Astrocyte (in vitro differentiated cells and primary cell): ENCODE measurements around the gene LIPC. TPM values are rescaled to one million over a fixed set of nuclear protein-coding genes. Genes with fewer than 3 reads are reported as not detected.

Experiments
- DNase-seq: peaks from one replicate; pipeline ENCODE4 v3.0.0-alpha.2; 2010; ENCODE audit warnings: low read depth
- FAIRE-seq: peaks from 2 replicates; lab custom pipeline; 2011; peaks lifted over from hg19 to GRCh38; lab: Jason Lieb, UNC
- H2AFZ ChIP-seq: 2 replicates; pipeline ENCODE4 v1.6.0; 2012; ENCODE audit warnings: low read depth, low read length, inconsistent platforms
- H3K27ac ChIP-seq: 2 replicates; pipeline ENCODE4 v1.5.1; 2011; ENCODE audit warnings: low read depth, low read length, inconsistent platforms
- H3K27me3 ChIP-seq: 2 replicates; pipeline ENCODE4 v1.6.0; 2011; ENCODE audit warnings: low read length, inconsistent platforms; ENCODE audit not compliant: insufficient read depth
- H3K36me3 ChIP-seq: 2 replicates; pipeline ENCODE4 v1.5.1; 2011; ENCODE audit warnings: low read length, inconsistent platforms; ENCODE audit not compliant: insufficient read depth
- H3K4me1 ChIP-seq: 2 replicates; pipeline ENCODE4 v1.5.1; 2011; ENCODE audit warnings: low read length, inconsistent platforms; ENCODE audit not compliant: insufficient read depth
- H3K4me2 ChIP-seq: 2 replicates; pipeline ENCODE4 v1.6.0; 2012; ENCODE audit warnings: low read length, inconsistent platforms
- H3K4me3 ChIP-seq: 2 replicates; pipeline ENCODE4 v1.5.1; 2011; ENCODE audit warnings: low read depth, mild to moderate bottlenecking, low read length, inconsistent platforms; ENCODE audit not compliant: insufficient read depth
- H3K79me2 ChIP-seq: 2 replicates; pipeline ENCODE4 v1.6.0; 2012; ENCODE audit warnings: mild to moderate bottlenecking, low read length, inconsistent platforms; ENCODE audit not compliant: insufficient read depth
- H3K9ac ChIP-seq: 2 replicates; pipeline ENCODE4 v1.6.0; 2012; ENCODE audit warnings: mild to moderate bottlenecking, low read length, inconsistent platforms
- H3K9me3 ChIP-seq: 2 replicates; pipeline ENCODE4 v1.5.1; 2012; ENCODE audit warnings: low read depth, mild to moderate bottlenecking, low read length, inconsistent platforms; ENCODE audit not compliant: insufficient read depth
- H4K20me1 ChIP-seq: 2 replicates; pipeline ENCODE4 v1.6.0; 2012; ENCODE audit warnings: low read length, inconsistent platforms; ENCODE audit not compliant: insufficient read depth
- H3K27ac Mint-ChIP-seq: one replicate; pipeline ENCODE4 v1.8.0; 2021; ENCODE audit warnings: mild to moderate bottlenecking, mixed read lengths; ENCODE audit not compliant: unreplicated experiment
- H3K27me3 Mint-ChIP-seq: one replicate; pipeline ENCODE4 v1.8.0; 2021; ENCODE audit warnings: low read depth, mixed read lengths; ENCODE audit not compliant: unreplicated experiment
- H3K36me3 Mint-ChIP-seq: one replicate; pipeline ENCODE4 v1.8.0; 2021; ENCODE audit warnings: low read depth, mixed read lengths; ENCODE audit not compliant: unreplicated experiment
- H3K4me1 Mint-ChIP-seq: one replicate; pipeline ENCODE4 v1.8.0; 2021; ENCODE audit warnings: low read depth, mixed read lengths; ENCODE audit not compliant: unreplicated experiment
- H3K4me3 Mint-ChIP-seq: one replicate; pipeline ENCODE4 v1.8.0; 2021; ENCODE audit warnings: mild to moderate bottlenecking, moderate library complexity, mixed read lengths; ENCODE audit not compliant: unreplicated experiment
- H3K9me3 Mint-ChIP-seq: one replicate; pipeline ENCODE4 v1.8.0; 2021; ENCODE audit warnings: mild to moderate bottlenecking, mixed read lengths; ENCODE audit not compliant: unreplicated experiment
- CTCF ChIP-seq: IDR thresholded peaks from 2 replicates; pipeline ENCODE4 v1.5.1; 2011; ENCODE audit warnings: low read depth, mild to moderate bottlenecking, inconsistent platforms, low read length, moderate library complexity; ENCODE audit not compliant: insufficient read depth
- EZH2 ChIP-seq: IDR thresholded peaks from 2 replicates; pipeline ENCODE4 v1.6.1; 2012; ENCODE audit warnings: mild to moderate bottlenecking, low read length, inconsistent platforms; ENCODE audit not compliant: insufficient read depth
- total RNA-seq: library from RNA; stranded (reverse); gene quantifications from 2 replicates; pipeline ENCODE4 v1.2.1, GENCODE V29; 2021

The LIPC gene
- total RNA-seq, 1 donor from 2014 or later = not detected

GRCh38 chr15:58541410-58542087 lies 109.8 kb downstream of the LIPC start:
- H3K36me3 ChIP-seq = no peaks in the 10 kb centered on the region
- H3K27ac ChIP-seq = no peak overlapping the region
- no peak for FAIRE-seq
- Mint-ChIP-seq H3K27me3 (peaks cover 18% of the 10 kb centered on the region), H3K4me1 (peaks cover 15% of the 10 kb centered on the region), H3K36me3 (peaks cover 5% of the 10 kb centered on the region), H3K4me3 (no peak overlapping the region), H3K9me3 (peaks cover 3% of the 10 kb centered on the region), H3K27ac (no peak overlapping the region)
- H3K79me2 ChIP-seq = no peaks in the 10 kb centered on the region
- H3K4me1 ChIP-seq = peaks cover 15% of the 10 kb centered on the region
- TF ChIP-seq CTCF (no peak), EZH2 (no peak)
- H3K27me3 ChIP-seq = peaks cover 20% of the 10 kb centered on the region
- H3K4me3 ChIP-seq = no peak overlapping the region
- no peak overlapping the region for H2AFZ ChIP-seq
- H3K9ac ChIP-seq = no peak overlapping the region
- H3K4me2 ChIP-seq = no peak overlapping the region
- H3K9me3 ChIP-seq = no peaks in the 10 kb centered on the region
- DNase-seq = no peak
- H4K20me1 ChIP-seq = no peaks in the 10 kb centered on the region

- peaks cover 13% of the 10 kb centered on the region for H3K27me3 Mint-ChIP-seq
- peaks cover 3% of the 10 kb centered on the region for H3K9me3 Mint-ChIP-seq
- peaks cover 6% of the 10 kb centered on the region for H3K36me3 Mint-ChIP-seq
- Histone ChIP-seq H3K79me2 (no peaks in the 10 kb centered on the region), H2AFZ (no peak overlapping the region), H3K9ac (no peak overlapping the region), H3K27me3 (peaks cover 9% of the 10 kb centered on the region), H3K9me3 (no peaks in the 10 kb centered on the region), H4K20me1 (no peaks in the 10 kb centered on the region), H3K4me2 (no peak overlapping the region), H3K36me3 (no peaks in the 10 kb centered on the region), H3K4me1 (peaks cover 32% of the 10 kb centered on the region), H3K4me3 (no peak overlapping the region), H3K27ac (no peak overlapping the region)
- DNase-seq = no peak
- H3K4me3 Mint-ChIP-seq = no peak overlapping the region
- H3K27ac Mint-ChIP-seq = no peak overlapping the region
- TF ChIP-seq EZH2 (no peak), CTCF (no peak)
- FAIRE-seq = no peak
- H3K4me1 Mint-ChIP-seq = peaks cover 28% of the 10 kb centered on the region
Observed at GRCh38 chr15:58543664-58544335, 112.0 kb downstream of the LIPC start.

GRCh38 chr15:58544756-58545155 lies 113.0 kb downstream of the LIPC start:
- no peak overlapping the region for H3K9ac ChIP-seq
- H3K9me3 ChIP-seq = no peaks in the 10 kb centered on the region
- no peaks in the 10 kb centered on the region for H3K36me3 ChIP-seq
- Mint-ChIP-seq H3K27ac (no peak overlapping the region), H3K4me3 (no peak overlapping the region), H3K4me1 (peaks cover 36% of the 10 kb centered on the region), H3K27me3 (peaks cover 10% of the 10 kb centered on the region), H3K9me3 (peaks cover 3% of the 10 kb centered on the region), H3K36me3 (peaks cover 5% of the 10 kb centered on the region)
- no peak for DNase-seq
- H3K79me2 ChIP-seq = no peaks in the 10 kb centered on the region
- TF ChIP-seq CTCF (no peak), EZH2 (no peak)
- peaks cover 4% of the 10 kb centered on the region for H3K27me3 ChIP-seq
- no peak overlapping the region for H3K4me2 ChIP-seq
- FAIRE-seq = no peak
- no peak overlapping the region for H3K4me3 ChIP-seq
- no peak overlapping the region for H2AFZ ChIP-seq
- H3K27ac ChIP-seq = no peak overlapping the region
- H3K4me1 ChIP-seq = peaks cover 32% of the 10 kb centered on the region
- no peaks in the 10 kb centered on the region for H4K20me1 ChIP-seq
